RWPE2 (cell line): ENCODE results near the gene CCDC188.
"Not testable (repeated sequence)": the region's sequence is repeated elsewhere in the genome, so short reads cannot be mapped to it uniquely, and the experiment has no call there.

Experiments used
- ATAC-seq: fragments of 200-7000 bp; cut with Tn5 transposase; 3 replicates; pipeline ENCODE4 v1.9.1; 2021; ENCODE audit warnings: low read depth
- DNase-seq: peaks from one replicate; pipeline ENCODE4 v3.0.0-alpha.2; 2020; ENCODE audit warnings: low spot score
- H3K27ac ChIP-seq: fragments of 450-650 bp; 2 replicates; pipeline ENCODE4 v1.5.1; 2017; ENCODE audit warnings: mild to moderate bottlenecking; ENCODE audit not compliant: poor library complexity, severe bottlenecking
- H3K27me3 ChIP-seq: fragments of 250-450 bp; sonication (Bioruptor Pico); 2 replicates; pipeline ENCODE4 v1.5.1; 2021; ENCODE audit warnings: mild to moderate bottlenecking, moderate library complexity; ENCODE audit not compliant: insufficient read depth, poor library complexity, severe bottlenecking
- H3K36me3 ChIP-seq: fragments of 250-450 bp; sonication (Bioruptor Pico); 2 replicates; pipeline ENCODE4 v1.5.1; 2020; ENCODE audit warnings: low read depth, mild to moderate bottlenecking, moderate library complexity
- H3K4me1 ChIP-seq: fragments of 250-450 bp; sonication (Bioruptor Pico); 2 replicates; pipeline ENCODE4 v1.5.1; 2021; ENCODE audit warnings: mild to moderate bottlenecking, moderate library complexity; ENCODE audit not compliant: insufficient read depth, poor library complexity, severe bottlenecking
- H3K4me3 ChIP-seq: fragments of 250-450 bp; sonication (Bioruptor Pico); 2 replicates; pipeline ENCODE4 v1.5.1; 2021; ENCODE audit warnings: mild to moderate bottlenecking, moderate library complexity; ENCODE audit not compliant: severe bottlenecking
- H3K9me3 ChIP-seq: fragments of 250-450 bp; sonication (Bioruptor Pico); 2 replicates; pipeline ENCODE4 v1.5.1; 2021; ENCODE audit warnings: mild to moderate bottlenecking, moderate library complexity; ENCODE audit not compliant: severe bottlenecking
- TF ChIP-seq, protein P1 (sequence below): fragments of 450-650 bp; IDR thresholded peaks from one replicate; pipeline ENCODE4 v1.5.1; 2017; ENCODE audit warnings: mild to moderate bottlenecking, moderate library complexity; ENCODE audit not compliant: poor library complexity, severe bottlenecking

CCDC188 gene

DNA sequence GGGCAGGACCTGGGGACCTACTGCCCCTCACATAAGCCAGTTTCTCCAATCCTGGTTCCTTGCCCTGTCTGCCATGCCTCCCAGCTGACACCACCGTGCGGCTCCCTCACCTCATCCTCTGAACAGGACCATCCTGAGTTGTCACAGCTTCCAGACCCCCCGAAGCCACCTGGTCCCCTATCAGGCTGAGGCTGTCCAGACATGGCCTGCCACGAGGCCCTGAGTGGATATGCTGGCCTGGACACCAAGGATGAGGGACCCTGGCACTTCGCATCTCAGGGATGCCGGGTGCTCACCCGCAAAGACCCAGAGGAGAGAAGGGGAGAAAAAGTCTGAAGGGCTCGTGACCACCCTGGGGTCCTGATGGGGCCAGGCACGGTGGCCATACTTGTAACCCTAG lies 15.8 kb upstream of the CCDC188 start:
- H3K9me3 ChIP-seq: peaks cover 4% of the 10 kb centered on the region
- no peak overlapping the region for H3K4me3 ChIP-seq
- H3K27me3 ChIP-seq: no peaks in the 10 kb centered on the region
- H3K4me1 ChIP-seq: no peaks in the 10 kb centered on the region
- TF ChIP-seq, protein P1, sequence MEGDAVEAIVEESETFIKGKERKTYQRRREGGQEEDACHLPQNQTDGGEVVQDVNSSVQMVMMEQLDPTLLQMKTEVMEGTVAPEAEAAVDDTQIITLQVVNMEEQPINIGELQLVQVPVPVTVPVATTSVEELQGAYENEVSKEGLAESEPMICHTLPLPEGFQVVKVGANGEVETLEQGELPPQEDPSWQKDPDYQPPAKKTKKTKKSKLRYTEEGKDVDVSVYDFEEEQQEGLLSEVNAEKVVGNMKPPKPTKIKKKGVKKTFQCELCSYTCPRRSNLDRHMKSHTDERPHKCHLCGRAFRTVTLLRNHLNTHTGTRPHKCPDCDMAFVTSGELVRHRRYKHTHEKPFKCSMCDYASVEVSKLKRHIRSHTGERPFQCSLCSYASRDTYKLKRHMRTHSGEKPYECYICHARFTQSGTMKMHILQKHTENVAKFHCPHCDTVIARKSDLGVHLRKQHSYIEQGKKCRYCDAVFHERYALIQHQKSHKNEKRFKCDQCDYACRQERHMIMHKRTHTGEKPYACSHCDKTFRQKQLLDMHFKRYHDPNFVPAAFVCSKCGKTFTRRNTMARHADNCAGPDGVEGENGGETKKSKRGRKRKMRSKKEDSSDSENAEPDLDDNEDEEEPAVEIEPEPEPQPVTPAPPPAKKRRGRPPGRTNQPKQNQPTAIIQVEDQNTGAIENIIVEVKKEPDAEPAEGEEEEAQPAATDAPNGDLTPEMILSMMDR: no peak
- no peak overlapping the region for H3K27ac ChIP-seq
- no peaks in the 10 kb centered on the region for H3K36me3 ChIP-seq
- ATAC-seq: no peak
- no peak for DNase-seq

GRCh38 chr22:20165913-20166312 lies 15.1 kb upstream of the CCDC188 start:
- Histone ChIP-seq H3K9me3 (peaks cover 3% of the 10 kb centered on the region), H3K4me3 (no peak overlapping the region), H3K4me1 (no peaks in the 10 kb centered on the region), H3K27ac (no peak overlapping the region), H3K27me3 (no peaks in the 10 kb centered on the region), H3K36me3 (no peaks in the 10 kb centered on the region)
- ATAC-seq (no peak), DNase-seq (no peak)
- TF ChIP-seq, protein P1: no peak

DNA sequence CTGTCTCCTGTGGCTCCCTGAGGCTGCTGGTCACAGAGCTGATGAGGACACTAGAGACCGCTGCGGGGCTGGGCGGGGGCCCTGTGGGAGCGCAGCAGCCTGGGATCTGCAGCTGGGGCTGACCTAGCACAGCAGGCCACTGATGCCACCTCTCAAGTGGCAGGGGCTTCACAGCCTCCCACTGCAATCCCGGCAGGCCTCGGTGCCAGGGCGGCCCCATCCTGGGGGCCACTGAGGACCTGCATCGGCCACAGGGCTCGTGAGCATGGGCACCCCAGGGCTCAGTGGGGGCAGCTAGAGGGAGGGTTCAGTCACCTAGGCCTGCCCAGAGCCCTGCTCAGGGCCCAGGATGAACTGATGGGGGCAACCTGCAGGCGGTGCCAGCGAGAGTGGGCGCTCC lies 14.6 kb upstream of the CCDC188 start:
- Histone ChIP-seq H3K9me3 (peaks cover 3% of the 10 kb centered on the region), H3K4me1 (no peaks in the 10 kb centered on the region), H3K4me3 (no peak overlapping the region), H3K36me3 (no peaks in the 10 kb centered on the region), H3K27ac (no peak overlapping the region), H3K27me3 (no peaks in the 10 kb centered on the region)
- DNase-seq: no peak
- ATAC-seq: no peak
- TF ChIP-seq, protein P1: no peak

GRCh38 chr22:20164863-20165262 lies 14.0 kb upstream of the CCDC188 start:
- no peak; the same call in 2 of the 3 replicates for ATAC-seq
- TF ChIP-seq, protein P1: no peak

DNA sequence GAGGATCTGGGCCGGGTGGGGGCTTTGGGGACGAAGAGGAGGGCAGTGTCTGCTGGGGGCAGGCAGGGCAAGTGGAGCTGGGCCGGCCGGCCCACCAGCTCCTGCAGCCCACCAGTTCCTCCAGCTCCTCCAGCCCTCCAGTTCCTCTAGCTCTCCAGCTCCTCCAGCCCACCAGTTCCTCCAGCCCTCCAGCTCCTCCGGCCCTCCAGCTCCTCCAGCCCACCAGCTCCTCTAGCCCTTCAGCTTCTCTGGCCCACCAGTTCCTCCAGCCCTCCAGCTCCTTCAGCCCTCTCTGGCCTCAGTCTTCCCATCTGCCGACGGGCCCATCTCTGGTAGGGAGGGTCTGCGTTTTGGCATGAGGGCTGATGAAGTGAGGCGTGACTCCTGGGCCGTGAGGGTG lies 9.2 kb upstream of the CCDC188 start:
- Histone ChIP-seq H3K9me3 (no peaks in the 10 kb centered on the region), H3K4me3 (no peak overlapping the region), H3K27me3 (no peaks in the 10 kb centered on the region), H3K36me3 (no peaks in the 10 kb centered on the region), H3K27ac (no peak overlapping the region), H3K4me1 (no peaks in the 10 kb centered on the region)
- ATAC-seq (no peak), DNase-seq (no peak)
- TF ChIP-seq, protein P1: no peak

More at GRCh38 chr22:20164863-20165262, 14.0 kb upstream of the CCDC188 start:
- H3K36me3 ChIP-seq: no peaks in the 10 kb centered on the region
- H3K9me3 ChIP-seq: peaks cover 3% of the 10 kb centered on the region
- no peak for DNase-seq
- H3K27ac ChIP-seq: no peak overlapping the region
- H3K27me3 ChIP-seq: no peaks in the 10 kb centered on the region
- H3K4me3 ChIP-seq: no peak overlapping the region
- H3K4me1 ChIP-seq: no peaks in the 10 kb centered on the region

DNA sequence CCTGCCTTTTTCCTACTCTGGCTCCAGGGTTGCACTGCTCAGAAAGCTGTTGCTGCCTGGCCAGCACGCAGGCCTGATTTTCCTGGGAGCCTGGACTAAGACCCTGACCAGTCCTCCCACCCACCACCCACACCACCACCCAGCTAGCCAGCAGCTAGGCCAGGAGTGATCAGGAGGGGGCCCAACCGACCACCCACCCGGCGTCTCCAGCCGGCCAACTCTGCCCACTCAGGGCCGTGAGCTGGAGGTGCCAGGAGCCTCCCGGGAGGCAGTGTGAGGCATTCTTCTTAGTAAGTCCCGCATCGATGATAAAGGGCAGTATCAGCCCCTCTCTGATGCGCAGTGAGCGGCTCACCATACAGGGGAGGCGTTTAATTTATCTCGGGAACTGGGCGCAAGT lies 8.7 kb upstream of the CCDC188 start:
- H3K27ac ChIP-seq, H3K4me3 ChIP-seq, H3K36me3 ChIP-seq, H3K27me3 ChIP-seq, H3K9me3 ChIP-seq, ATAC-seq, DNase-seq, H3K4me1 ChIP-seq: not testable (repeated sequence)
